ENCODE data around the gene ZNF497.

Gene ZNF497

GRCh38 chr19:58338336-58338735 lies 24.2 kb downstream of the ZNF497 start:
- TF ChIP-seq CTCF (IDR thresholded peaks at IDR 0.05), result no peak

- TF ChIP-seq CTCF (IDR thresholded peaks at IDR 0.05), result no peak
Observed at GRCh38 chr19:58336820-58337219, 25.7 kb downstream of the ZNF497 start.

GRCh38 chr19:58336216-58336615 lies 26.3 kb downstream of the ZNF497 start:
- no peak for TF ChIP-seq CTCF (IDR thresholded peaks at IDR 0.05)

GRCh38 chr19:58335630-58336029 lies 26.9 kb downstream of the ZNF497 start:
- no peak for TF ChIP-seq CTCF (IDR thresholded peaks at IDR 0.05)

- no peak for TF ChIP-seq CTCF (IDR thresholded peaks at IDR 0.05)
Observed at GRCh38 chr19:58334691-58335249, 27.8 kb downstream of the ZNF497 start.

- no peak for TF ChIP-seq CTCF (IDR thresholded peaks at IDR 0.05)
Observed at GRCh38 chr19:58332697-58333096, 29.9 kb downstream of the ZNF497 start.

GRCh38 chr19:58330458-58330857 lies 32.1 kb downstream of the ZNF497 start:
- TF ChIP-seq CTCF (IDR thresholded peaks at IDR 0.05), result no peak

GRCh38 chr19:58328999-58329398 lies 33.6 kb downstream of the ZNF497 start:
- no peak; the same call in 1 of the 2 replicates for TF ChIP-seq CTCF (IDR thresholded peaks at IDR 0.05)

Measured in LNCAP (cell line).